ENCODE results near the gene SERTAD4. TPM values are rescaled to one million over a fixed set of nuclear protein-coding genes. Genes with fewer than 3 reads are reported as not detected.
A peak's percentile ranks its signal among the peaks of the same experiment; 100 is the strongest.

Gene SERTAD4
- total and polyA plus RNA-seq, 8 donors: 0.29 to 5.4 (median 2.5) TPM

DNA sequence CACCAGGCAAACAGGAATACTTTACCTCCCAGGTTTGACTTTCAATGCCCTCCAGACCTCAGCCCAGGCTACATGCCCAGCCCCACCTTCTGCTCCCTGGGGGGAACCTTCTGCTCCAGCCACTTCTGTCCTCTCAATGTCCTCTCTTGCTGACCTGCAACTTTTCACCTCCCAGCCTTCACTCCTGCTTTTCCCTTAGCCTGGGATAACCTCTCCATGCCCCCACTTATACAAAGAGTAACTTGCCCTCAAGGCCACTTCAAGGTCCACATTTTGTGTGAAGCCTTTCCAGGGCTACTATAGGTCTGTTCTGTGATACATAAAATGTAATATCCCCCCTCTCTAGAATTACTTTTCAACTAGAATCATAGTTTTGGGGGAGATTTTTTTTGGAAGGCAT, 21.7 kb downstream of the SERTAD4 start:
- Histone ChIP-seq H3K4me3 (no peak overlapping the region), H3K27me3 (peaks cover 0 to 25% (median 10%) of the 10 kb centered on the region in 3 donors), H3K36me3 (no peaks in the 10 kb centered on the region), H3K27ac (no peak overlapping the region), H3K4me1 (peaks cover 23 to 30% (median 28%) of the 10 kb centered on the region in 4 donors), H3K9me3 (no peaks in the 10 kb centered on the region)
- intact Hi-C loops (cut with DNase I; ENCODE audit: low total_unique reads): no loop called here
- TF ChIP-seq, protein P1, sequence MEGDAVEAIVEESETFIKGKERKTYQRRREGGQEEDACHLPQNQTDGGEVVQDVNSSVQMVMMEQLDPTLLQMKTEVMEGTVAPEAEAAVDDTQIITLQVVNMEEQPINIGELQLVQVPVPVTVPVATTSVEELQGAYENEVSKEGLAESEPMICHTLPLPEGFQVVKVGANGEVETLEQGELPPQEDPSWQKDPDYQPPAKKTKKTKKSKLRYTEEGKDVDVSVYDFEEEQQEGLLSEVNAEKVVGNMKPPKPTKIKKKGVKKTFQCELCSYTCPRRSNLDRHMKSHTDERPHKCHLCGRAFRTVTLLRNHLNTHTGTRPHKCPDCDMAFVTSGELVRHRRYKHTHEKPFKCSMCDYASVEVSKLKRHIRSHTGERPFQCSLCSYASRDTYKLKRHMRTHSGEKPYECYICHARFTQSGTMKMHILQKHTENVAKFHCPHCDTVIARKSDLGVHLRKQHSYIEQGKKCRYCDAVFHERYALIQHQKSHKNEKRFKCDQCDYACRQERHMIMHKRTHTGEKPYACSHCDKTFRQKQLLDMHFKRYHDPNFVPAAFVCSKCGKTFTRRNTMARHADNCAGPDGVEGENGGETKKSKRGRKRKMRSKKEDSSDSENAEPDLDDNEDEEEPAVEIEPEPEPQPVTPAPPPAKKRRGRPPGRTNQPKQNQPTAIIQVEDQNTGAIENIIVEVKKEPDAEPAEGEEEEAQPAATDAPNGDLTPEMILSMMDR (IDR thresholded peaks at IDR 0.05): no peak
- TF ChIP-seq EP300 (IDR thresholded peaks at IDR 0.05) (no peak), POLR2AphosphoS5 (IDR thresholded peaks at IDR 0.05) (no peak), POLR2A (IDR thresholded peaks at IDR 0.05) (no peak)
- DNase-seq: no peak

DNA sequence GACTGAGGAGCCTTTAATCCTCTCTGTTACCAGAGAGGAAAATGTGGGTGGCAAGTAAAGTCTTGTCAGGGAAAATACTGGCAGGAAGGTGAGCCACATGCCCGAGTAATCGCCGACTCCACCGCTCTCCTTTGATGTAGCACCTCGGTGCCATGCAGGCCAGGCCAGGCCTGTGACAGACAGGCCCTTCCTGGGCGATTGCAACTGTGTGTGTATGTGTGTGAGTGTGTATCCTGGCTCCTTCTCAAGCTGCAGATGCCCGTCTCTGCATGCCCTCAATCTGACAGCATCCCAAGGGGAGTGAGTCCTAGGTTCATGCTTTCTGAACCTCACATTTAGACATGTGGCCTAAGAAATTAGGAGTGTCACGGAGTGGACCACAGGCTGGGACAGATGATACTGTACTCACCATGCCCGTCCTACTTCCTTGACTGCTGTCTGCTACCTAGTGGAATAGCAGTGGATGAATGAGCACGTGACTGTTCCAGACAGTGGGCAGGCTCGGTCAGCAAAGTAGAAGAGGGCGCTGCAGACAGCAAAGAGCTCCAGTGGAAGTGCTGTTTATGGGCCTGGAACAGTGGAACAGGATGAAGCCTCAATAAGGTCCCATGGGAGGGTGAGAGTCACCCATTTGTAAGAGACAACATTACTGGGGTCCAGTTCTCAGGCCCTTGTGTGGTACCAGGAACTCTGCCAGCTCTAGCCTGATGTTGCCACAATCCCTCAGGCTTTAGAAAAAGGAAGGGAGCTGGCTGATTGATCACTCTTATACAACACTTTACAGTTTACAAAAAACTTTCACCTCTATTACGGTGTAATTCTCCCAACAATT, 25.3 kb downstream of the SERTAD4 start:
- H3K36me3 ChIP-seq: no peaks in the 10 kb centered on the region
- peak in 1 of 2 donors; percentile 40 for DNase-seq
- TF ChIP-seq EP300 (IDR thresholded peaks at IDR 0.05): no peak
- TF ChIP-seq, protein P1 (IDR thresholded peaks at IDR 0.05): no peak
- TF ChIP-seq POLR2AphosphoS5 (IDR thresholded peaks at IDR 0.05): no peak
- TF ChIP-seq POLR2A (IDR thresholded peaks at IDR 0.05): no peak
- WGBS, 5 donors: 73 to 76% (median 75%) methylated on average over 13 of the region's 13 CpGs
- H3K9me3 ChIP-seq: no peaks in the 10 kb centered on the region
- H3K4me1 ChIP-seq: peaks cover 14 to 25% (median 17%) of the 10 kb centered on the region in 4 donors
- H3K27ac ChIP-seq: no peak overlapping the region
- intact Hi-C loops (cut with DNase I; ENCODE audit: low total_unique reads): no loop called here
- H3K4me3 ChIP-seq: no peak overlapping the region
- H3K27me3 ChIP-seq: peaks cover 0 to 6% (median 5%) of the 10 kb centered on the region in 3 donors

DNA sequence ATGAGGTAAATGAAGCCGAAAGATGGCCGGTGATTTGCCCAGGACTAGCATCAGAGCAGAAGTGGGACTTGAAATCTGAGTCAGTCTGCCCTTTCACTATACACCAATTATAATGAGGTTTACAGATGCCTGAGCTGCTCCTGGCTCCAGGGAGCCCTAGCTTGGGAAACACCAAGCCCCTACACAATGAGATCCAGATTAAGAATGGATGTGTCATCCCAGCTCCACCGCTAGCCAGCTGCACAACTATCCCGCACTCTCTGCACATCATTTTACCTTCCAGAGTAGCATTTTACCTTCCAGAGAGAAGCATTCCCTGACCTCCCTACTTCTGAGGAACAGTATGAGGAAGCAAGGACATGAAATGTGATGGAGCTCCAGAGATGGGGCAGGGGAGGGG, 27.0 kb downstream of the SERTAD4 start:
- Histone ChIP-seq H3K27me3 (no peaks in the 10 kb centered on the region), H3K9me3 (no peaks in the 10 kb centered on the region), H3K4me3 (no peak overlapping the region), H3K27ac (no peak overlapping the region), H3K36me3 (no peaks in the 10 kb centered on the region), H3K4me1 (peaks cover 12 to 28% (median 18%) of the 10 kb centered on the region in 4 donors)
- TF ChIP-seq, protein P1 (IDR thresholded peaks at IDR 0.05): no peak
- TF ChIP-seq EP300 (IDR thresholded peaks at IDR 0.05): no peak
- no peak for TF ChIP-seq POLR2A (IDR thresholded peaks at IDR 0.05)
- no peak for TF ChIP-seq POLR2AphosphoS5 (IDR thresholded peaks at IDR 0.05)
- WGBS, 5 donors: 54 to 91% (median 64%) methylated on average over 4 of the region's 4 CpGs
- no peak for DNase-seq
- intact Hi-C loops (cut with DNase I; ENCODE audit: low total_unique reads): no loop called here

DNA sequence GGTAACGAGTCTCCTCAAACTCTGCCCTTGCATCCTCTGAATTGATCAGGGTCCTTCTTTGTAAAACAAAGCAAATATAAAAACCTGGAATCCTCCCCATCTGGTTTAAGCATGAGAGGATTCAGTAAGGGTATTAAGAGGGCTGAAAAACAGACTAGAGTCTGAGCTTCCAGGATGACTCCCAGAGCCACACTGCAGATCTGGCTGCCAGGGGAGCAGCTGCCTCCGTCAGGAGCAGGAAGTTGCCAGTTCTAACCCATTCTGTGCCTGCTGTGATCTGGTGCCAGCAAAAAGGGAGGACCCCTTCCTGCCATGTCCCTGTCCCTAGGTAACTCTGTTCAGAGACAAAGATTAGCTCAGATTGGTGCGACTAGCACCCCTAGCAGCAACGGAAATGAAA, 27.5 kb downstream of the SERTAD4 start:
- Histone ChIP-seq H3K27me3 (no peaks in the 10 kb centered on the region), H3K4me1 (peaks cover 12 to 28% (median 18%) of the 10 kb centered on the region in 4 donors), H3K27ac (no peak overlapping the region), H3K9me3 (no peaks in the 10 kb centered on the region), H3K4me3 (no peak overlapping the region), H3K36me3 (no peaks in the 10 kb centered on the region)
- TF ChIP-seq EP300 (IDR thresholded peaks at IDR 0.05): no peak
- TF ChIP-seq, protein P1 (IDR thresholded peaks at IDR 0.05): no peak
- TF ChIP-seq POLR2A (IDR thresholded peaks at IDR 0.05): no peak
- TF ChIP-seq POLR2AphosphoS5 (IDR thresholded peaks at IDR 0.05): no peak
- WGBS, 5 donors: 60 to 76% (median 64%) methylated on average over 4 of the region's 4 CpGs
- intact Hi-C loops (cut with DNase I; ENCODE audit: low total_unique reads): no loop called here
- DNase-seq: no peak
